CD4-positive, alpha-beta T cell (primary cell): ENCODE data around the gene DTD2. TPM values are rescaled to one million over a fixed set of nuclear protein-coding genes. Genes with fewer than 3 reads are reported as not detected.

Experiments
- ATAC-seq: fragments of 200-7000 bp; cut with Tn5 transposase; one replicate; pipeline ENCODE4 v1.10.0; 2022; ENCODE audit warnings: mild to moderate bottlenecking; ENCODE audit not compliant: poor library complexity
- CTCF ChIA-PET: fragments of 350-600 bp; sonication (Branson Sonifier 250); formaldehyde crosslinking; loops from one replicate; lab custom pipeline; 2021; ENCODE audit warnings: antibody characterized with exemption, inconsistent platforms; lab: Charles Lee
- POLR2A ChIA-PET: fragments of 350-600 bp; sonication (Branson Sonifier 250); formaldehyde crosslinking; loops from one replicate; lab custom pipeline; 2021; ENCODE audit warnings: antibody characterized with exemption, inconsistent platforms; lab: Charles Lee
- DNase-seq, 14 experiments: peaks; one replicate each; pipeline ENCODE4 v3.0.0-alpha.2; 2013 to 2020; ENCODE audit warnings: mixed read lengths in 2 of 14
- H3K27ac ChIP-seq, 2 donors: one replicate each; pipeline versions ENCODE4 v1.5.1 to v1.7.0; 2013; ENCODE audit warnings: low read length in 2 of 2, low read depth in 1 of 2, mild to moderate bottlenecking in 1 of 2
- H3K27me3 ChIP-seq, 2 experiments: 1 replicate in 1 of 2; 2 replicates in 1 of 2; pipeline versions ENCODE4 v1.6.1 to v1.7.0; 2013; ENCODE audit warnings: low read length in 2 of 2, control low read depth in 1 of 2, mild to moderate bottlenecking in 1 of 2, moderate library complexity in 1 of 2; ENCODE audit not compliant: insufficient read depth in 2 of 2, control insufficient read depth in 1 of 2
- H3K36me3 ChIP-seq: one replicate; pipeline ENCODE4 v1.6.1; 2013; ENCODE audit warnings: low read length, control low read depth; ENCODE audit not compliant: insufficient read depth
- H3K4me1 ChIP-seq: one replicate; pipeline ENCODE4 v1.6.1; 2013; ENCODE audit warnings: low read length, control low read depth; ENCODE audit not compliant: insufficient read depth
- H3K4me3 ChIP-seq: one replicate; pipeline ENCODE4 v1.5.1; 2013; ENCODE audit warnings: mild to moderate bottlenecking, low read length, moderate library complexity
- H3K9me3 ChIP-seq, 2 experiments: 1 replicate in 1 of 2; 2 replicates in 1 of 2; pipeline versions ENCODE4 v1.6.1 to v1.7.0; 2013; ENCODE audit warnings: low read length in 2 of 2, mild to moderate bottlenecking in 2 of 2, control low read depth in 1 of 2, moderate library complexity in 1 of 2; ENCODE audit not compliant: control insufficient read depth in 1 of 2, insufficient read depth in 1 of 2
- H3K27ac Mint-ChIP-seq: one replicate; pipeline ENCODE4 v1.8.0; 2020; ENCODE audit warnings: mixed read lengths
- H3K27me3 Mint-ChIP-seq: one replicate; pipeline ENCODE4 v1.8.0; 2021; ENCODE audit warnings: mixed read lengths
- H3K36me3 Mint-ChIP-seq: one replicate; pipeline ENCODE4 v1.8.0; 2021; ENCODE audit warnings: low read depth, mixed read lengths
- H3K4me1 Mint-ChIP-seq: one replicate; pipeline ENCODE4 v1.8.0; 2021; ENCODE audit warnings: low read depth, mixed read lengths
- H3K4me3 Mint-ChIP-seq: one replicate; pipeline ENCODE4 v1.8.0; 2020; ENCODE audit warnings: mild to moderate bottlenecking, mixed read lengths
- H3K9me3 Mint-ChIP-seq: one replicate; pipeline ENCODE4 v1.8.0; 2020; ENCODE audit warnings: mixed read lengths
- intact Hi-C, 2 experiments: fragments of 100-400 bp; cut with DNase I in 1 of 2; cut with micrococcal nuclease in 1 of 2; formaldehyde crosslinking; loops; one replicate each; pipeline versions ENCODE4 v1.15.1 to v1.9.0; 2023 to 2025; cut with DNase I, micrococcal nuclease
- total RNA-seq, 174 experiments: library from RNA in 2 of 174; stranded (reverse) in 2 of 174; gene quantifications; one replicate each; pipeline ENCODE4 v1.2.3 and lab custom pipeline; 2021 to 2026
- TF ChIP-seq, protein P1 (sequence below): fragments of 200-600 bp; IDR thresholded peaks from one replicate; pipeline ENCODE4 v1.8.0; 2022; ENCODE audit warnings: antibody characterized with exemption, mild to moderate bottlenecking

The DTD2 gene
- total RNA-seq, 2 experiments from 2014 or later = 4.6 to 5.7 TPM

DNA sequence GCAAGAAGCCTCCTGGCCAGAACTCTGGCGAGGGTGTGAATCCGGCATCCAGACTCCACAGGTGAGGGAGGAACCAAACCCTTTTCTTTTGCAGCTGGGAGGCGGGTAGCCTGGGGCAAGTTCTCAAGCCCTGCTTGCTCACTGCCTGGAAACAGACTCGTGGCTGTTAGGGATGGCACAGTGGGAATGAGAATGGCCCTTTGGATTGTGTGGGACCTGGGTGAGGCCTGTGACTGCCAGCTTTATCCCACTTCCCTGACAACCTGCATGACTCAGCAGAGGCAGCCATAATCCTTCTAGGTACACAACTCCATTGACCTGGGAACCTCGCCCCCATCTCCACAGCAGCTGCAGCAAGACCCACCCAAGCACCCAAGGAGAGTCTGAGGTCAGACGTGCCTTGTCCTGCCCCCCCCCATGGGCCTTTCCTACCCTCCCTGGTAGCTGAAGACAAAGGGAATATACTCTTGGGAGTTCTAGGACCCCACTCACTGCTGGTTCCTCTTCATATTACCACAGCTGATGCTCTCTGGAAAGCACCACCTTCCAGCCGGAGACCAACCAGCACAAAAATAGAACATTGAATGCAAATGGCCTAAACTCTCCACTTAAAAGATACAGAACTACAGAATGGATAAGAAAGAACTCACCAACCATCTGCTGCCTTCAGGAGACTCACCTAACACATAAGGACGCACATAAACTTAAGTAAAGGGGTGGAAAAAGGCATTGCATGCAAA lies 35.6 kb upstream of the DTD2 start:
- Mint-ChIP-seq H3K4me1 (no peaks in the 10 kb centered on the region), H3K4me3 (no peak overlapping the region), H3K27ac (no peak overlapping the region), H3K27me3 (peaks cover 32% of the 10 kb centered on the region), H3K36me3 (no peaks in the 10 kb centered on the region), H3K9me3 (peaks cover 2% of the 10 kb centered on the region)
- Histone ChIP-seq H3K27me3 (peaks cover 0 to 3% of the 10 kb centered on the region in 2 experiments), H3K4me3 (no peak overlapping the region), H3K36me3 (no peaks in the 10 kb centered on the region), H3K9me3 (peaks cover 0 to 4% of the 10 kb centered on the region in 2 experiments), H3K4me1 (no peaks in the 10 kb centered on the region), H3K27ac (no peak overlapping the region)
- DNase-seq (no peak), ATAC-seq (no peak)
- intact Hi-C loops = no loop called here
- TF ChIP-seq, protein P1, sequence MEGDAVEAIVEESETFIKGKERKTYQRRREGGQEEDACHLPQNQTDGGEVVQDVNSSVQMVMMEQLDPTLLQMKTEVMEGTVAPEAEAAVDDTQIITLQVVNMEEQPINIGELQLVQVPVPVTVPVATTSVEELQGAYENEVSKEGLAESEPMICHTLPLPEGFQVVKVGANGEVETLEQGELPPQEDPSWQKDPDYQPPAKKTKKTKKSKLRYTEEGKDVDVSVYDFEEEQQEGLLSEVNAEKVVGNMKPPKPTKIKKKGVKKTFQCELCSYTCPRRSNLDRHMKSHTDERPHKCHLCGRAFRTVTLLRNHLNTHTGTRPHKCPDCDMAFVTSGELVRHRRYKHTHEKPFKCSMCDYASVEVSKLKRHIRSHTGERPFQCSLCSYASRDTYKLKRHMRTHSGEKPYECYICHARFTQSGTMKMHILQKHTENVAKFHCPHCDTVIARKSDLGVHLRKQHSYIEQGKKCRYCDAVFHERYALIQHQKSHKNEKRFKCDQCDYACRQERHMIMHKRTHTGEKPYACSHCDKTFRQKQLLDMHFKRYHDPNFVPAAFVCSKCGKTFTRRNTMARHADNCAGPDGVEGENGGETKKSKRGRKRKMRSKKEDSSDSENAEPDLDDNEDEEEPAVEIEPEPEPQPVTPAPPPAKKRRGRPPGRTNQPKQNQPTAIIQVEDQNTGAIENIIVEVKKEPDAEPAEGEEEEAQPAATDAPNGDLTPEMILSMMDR = no peak
- ChIA-PET POLR2A (no interaction called here), CTCF (interaction anchor here (2.4 kb wide), 1 partner anchor 12 kb away, joined by 8 read pairs; no protein-coding TSS in a partner anchor)

DNA sequence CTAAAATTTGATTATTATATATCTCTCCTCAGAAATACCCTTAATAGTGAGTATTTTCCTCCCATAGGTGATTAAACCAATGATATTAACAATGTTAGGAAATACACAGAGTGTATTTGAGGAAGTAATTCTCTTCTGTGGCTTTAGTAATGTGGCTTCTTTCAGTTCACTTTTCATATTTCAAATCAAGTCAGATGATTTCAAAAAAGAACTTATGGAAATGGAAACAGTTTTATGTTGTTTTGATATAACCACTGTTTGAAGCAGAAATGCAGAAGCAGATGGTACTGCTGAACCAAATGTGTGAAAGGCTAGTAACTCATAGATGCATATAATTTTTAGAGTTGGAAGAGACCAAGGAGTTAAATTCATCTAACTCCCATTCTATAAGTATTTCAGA lies 32.4 kb upstream of the DTD2 start:
- no peaks in the 10 kb centered on the region for H3K36me3 ChIP-seq
- Mint-ChIP-seq H3K4me1 (no peaks in the 10 kb centered on the region), H3K27ac (no peak overlapping the region), H3K9me3 (no peaks in the 10 kb centered on the region), H3K36me3 (no peaks in the 10 kb centered on the region), H3K4me3 (no peak overlapping the region), H3K27me3 (peaks cover 17% of the 10 kb centered on the region)
- no peaks in the 10 kb centered on the region for H3K4me1 ChIP-seq
- H3K9me3 ChIP-seq = peaks cover 0 to 4% of the 10 kb centered on the region in 2 experiments
- ChIA-PET POLR2A (no interaction called here), CTCF (no interaction called here)
- ATAC-seq = no peak
- no peak overlapping the region for H3K4me3 ChIP-seq
- intact Hi-C loops = no loop called here
- H3K27me3 ChIP-seq = peaks cover 0 to 3% of the 10 kb centered on the region in 2 experiments
- TF ChIP-seq, protein P1 = no peak
- no peak overlapping the region for H3K27ac ChIP-seq
- DNase-seq = peak in 1 of 14 experiments; percentile 10

GRCh38 chr14:31487886-31488285 lies 30.6 kb upstream of the DTD2 start, which contains the start of gene GPR33:
GPR33 (minus strand) TSS chr14:31488039; CDS start chr14:31483965, 4,074 bp downstream.
- no peaks in the 10 kb centered on the region for H3K36me3 Mint-ChIP-seq
- no peaks in the 10 kb centered on the region for H3K9me3 Mint-ChIP-seq
- DNase-seq (peak in 3 of 14 experiments; percentile 4 to 17 (median 9)), ATAC-seq (no peak)
- no peak within 1 kb of the TSS for H3K27ac Mint-ChIP-seq
- Histone ChIP-seq H3K27me3 (peaks cover 0 to 3% of the 10 kb centered on the region in 2 experiments), H3K4me3 (no peak within 1 kb of the TSS), H3K4me1 (no peaks in the 10 kb centered on the region), H3K36me3 (no peaks in the 10 kb centered on the region), H3K27ac (no peak within 1 kb of the TSS), H3K9me3 (peaks cover 0 to 4% of the 10 kb centered on the region in 2 experiments)
- POLR2A ChIA-PET = no interaction called here
- peaks cover 12% of the 10 kb centered on the region for H3K27me3 Mint-ChIP-seq
- no peak within 1 kb of the TSS for H3K4me3 Mint-ChIP-seq
- CTCF ChIA-PET = no interaction called here
- H3K4me1 Mint-ChIP-seq = no peaks in the 10 kb centered on the region
- TF ChIP-seq, protein P1 = no peak
- intact Hi-C loops = no loop called here
